ENCODE data around the gene FNDC7.

Gene FNDC7

GRCh38 chr1:108708691-108709660, 3.7 kb upstream of the FNDC7 start:
- ATAC-seq (ENCODE audit: low read depth): peak; percentile 41
- no peak for DNase-seq (ENCODE audit: low spot score in 2 of 2)
- peaks cover 13% of the 10 kb centered on the region for H3K27me3 Mint-ChIP-seq
- H3K4me3 Mint-ChIP-seq: no peak overlapping the region
- H3K4me1 Mint-ChIP-seq: no peaks in the 10 kb centered on the region
- H3K9me3 Mint-ChIP-seq: no peaks in the 10 kb centered on the region
- peaks cover 1% of the 10 kb centered on the region for H3K36me3 Mint-ChIP-seq
- no peak overlapping the region for H3K27ac Mint-ChIP-seq

DNA sequence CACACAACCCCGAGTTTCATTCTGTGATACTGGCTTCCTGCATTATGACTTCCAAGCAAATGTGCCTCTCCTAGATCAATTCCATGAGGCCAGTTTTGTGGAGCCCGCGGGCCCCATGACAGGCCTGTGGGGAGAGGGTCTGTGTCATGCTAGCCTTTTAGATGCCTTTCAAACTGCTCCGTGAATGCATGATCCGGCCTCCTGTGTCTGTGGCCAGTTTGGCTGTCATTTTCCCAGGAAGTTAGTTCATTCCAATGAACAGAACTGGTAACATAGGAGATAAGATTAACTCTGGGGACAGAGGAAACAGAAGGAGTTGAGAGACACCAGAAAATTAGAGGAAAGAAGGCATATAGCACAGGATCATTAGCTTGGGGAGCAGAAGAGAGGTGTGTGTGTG, 3.2 kb downstream of the FNDC7 start:
- ATAC-seq (ENCODE audit: low read depth) (no peak), DNase-seq (ENCODE audit: low spot score in 2 of 2) (no peak)
- H3K36me3 Mint-ChIP-seq: peaks cover 1% of the 10 kb centered on the region
- H3K27ac Mint-ChIP-seq: no peak overlapping the region
- H3K27me3 Mint-ChIP-seq: peaks cover 17% of the 10 kb centered on the region
- no peaks in the 10 kb centered on the region for H3K4me1 Mint-ChIP-seq
- no peaks in the 10 kb centered on the region for H3K9me3 Mint-ChIP-seq
- no peak overlapping the region for H3K4me3 Mint-ChIP-seq

- Mint-ChIP-seq H3K4me3 (no peak overlapping the region), H3K27ac (no peak overlapping the region), H3K27me3 (peaks cover 15% of the 10 kb centered on the region), H3K4me1 (no peaks in the 10 kb centered on the region), H3K36me3 (peaks cover 1% of the 10 kb centered on the region), H3K9me3 (no peaks in the 10 kb centered on the region)
- no peak for ATAC-seq (ENCODE audit: low read depth)
- no peak for DNase-seq (ENCODE audit: low spot score in 2 of 2)
Measured at GRCh38 chr1:108716437-108717230, 3.9 kb downstream of the FNDC7 start.

DNA sequence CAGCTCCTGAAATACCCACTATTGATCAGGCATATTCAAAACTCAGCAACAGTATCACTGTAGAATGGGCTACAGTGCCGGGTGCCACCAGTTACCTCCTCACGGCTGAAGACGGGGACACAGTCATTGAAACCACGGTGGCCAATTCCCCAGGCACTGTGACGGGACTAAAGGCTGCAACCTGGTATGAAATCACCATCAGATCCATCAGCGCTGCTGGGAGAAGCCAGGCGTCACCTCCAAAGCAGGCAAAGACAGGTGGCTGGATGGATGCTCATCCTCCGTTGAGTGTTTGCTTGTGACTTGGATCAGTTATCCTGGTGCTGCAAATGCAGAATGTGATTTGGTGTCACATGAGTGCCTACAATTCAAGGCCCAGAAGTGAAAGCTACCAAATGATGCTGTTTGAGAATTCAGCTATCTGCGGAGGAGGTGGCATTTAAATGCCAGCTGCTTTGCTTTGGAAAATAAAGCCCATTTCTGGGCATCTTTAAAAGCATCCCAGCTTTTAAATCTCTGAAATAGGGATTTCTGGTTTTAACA, 5.1 kb downstream of the FNDC7 start:
- Mint-ChIP-seq H3K4me1 (no peaks in the 10 kb centered on the region), H3K36me3 (no peaks in the 10 kb centered on the region), H3K27ac (no peak overlapping the region), H3K27me3 (peaks cover 15% of the 10 kb centered on the region), H3K4me3 (no peak overlapping the region), H3K9me3 (no peaks in the 10 kb centered on the region)
- no peak for ATAC-seq (ENCODE audit: low read depth)
- no peak for DNase-seq (ENCODE audit: low spot score in 2 of 2)

DNA sequence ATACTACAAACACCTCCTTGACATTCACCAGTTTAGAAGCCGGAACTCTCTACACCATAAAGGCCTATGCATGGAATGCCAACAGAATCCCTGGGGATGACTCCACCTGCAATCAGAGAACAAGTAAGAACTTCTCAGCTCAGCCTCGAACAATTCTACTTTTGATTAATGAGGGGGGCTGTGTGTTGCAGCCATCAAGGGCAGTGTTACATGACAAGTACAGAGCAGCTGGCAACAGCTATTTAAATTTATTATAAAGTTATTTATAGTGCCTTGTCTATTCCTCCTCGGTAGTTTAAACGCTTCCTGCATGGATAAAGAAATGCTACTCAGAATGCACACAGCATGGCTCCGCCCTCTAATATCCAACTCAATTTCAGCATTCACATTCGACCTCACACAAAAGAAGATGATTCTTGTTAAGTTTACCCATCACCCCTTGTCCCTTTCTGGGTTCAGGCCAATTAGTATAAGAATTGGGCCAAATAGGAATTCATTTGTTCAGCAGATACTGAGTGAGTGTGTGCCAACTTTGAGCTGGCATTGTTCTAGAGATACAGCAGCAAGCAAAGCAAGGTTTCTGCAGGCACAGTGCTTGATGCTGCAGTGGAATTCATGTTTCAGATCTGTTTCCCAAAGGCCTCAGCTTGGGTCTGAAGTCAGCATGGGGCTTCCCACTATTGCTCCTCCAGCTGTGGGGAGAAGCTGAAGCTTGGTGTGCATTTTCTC, 6.4 kb downstream of the FNDC7 start:
- H3K4me1 Mint-ChIP-seq: no peaks in the 10 kb centered on the region
- DNase-seq (ENCODE audit: low spot score in 2 of 2) (no peak), ATAC-seq (ENCODE audit: low read depth) (no peak)
- H3K4me3 Mint-ChIP-seq: no peak overlapping the region
- H3K27ac Mint-ChIP-seq: no peak overlapping the region
- H3K9me3 Mint-ChIP-seq: no peaks in the 10 kb centered on the region
- no peaks in the 10 kb centered on the region for H3K36me3 Mint-ChIP-seq
- H3K27me3 Mint-ChIP-seq: peaks cover 17% of the 10 kb centered on the region

GRCh38 chr1:108719656-108720435, 7.1 kb downstream of the FNDC7 start:
- Mint-ChIP-seq H3K27me3 (peaks cover 16% of the 10 kb centered on the region), H3K4me1 (no peaks in the 10 kb centered on the region), H3K27ac (no peak overlapping the region), H3K9me3 (no peaks in the 10 kb centered on the region), H3K36me3 (no peaks in the 10 kb centered on the region), H3K4me3 (no peak overlapping the region)
- ATAC-seq (ENCODE audit: low read depth) (no peak), DNase-seq (ENCODE audit: low spot score in 2 of 2) (no peak)

- no peak for DNase-seq (ENCODE audit: low spot score in 2 of 2)
- H3K9me3 Mint-ChIP-seq: no peaks in the 10 kb centered on the region
- H3K4me1 Mint-ChIP-seq: no peaks in the 10 kb centered on the region
- no peak overlapping the region for H3K4me3 Mint-ChIP-seq
- H3K36me3 Mint-ChIP-seq: no peaks in the 10 kb centered on the region
- no peak overlapping the region for H3K27ac Mint-ChIP-seq
- ATAC-seq (ENCODE audit: low read depth): no peak
- H3K27me3 Mint-ChIP-seq: peaks cover 6% of the 10 kb centered on the region
Measured at GRCh38 chr1:108722292-108722691, 9.6 kb downstream of the FNDC7 start.

DNA sequence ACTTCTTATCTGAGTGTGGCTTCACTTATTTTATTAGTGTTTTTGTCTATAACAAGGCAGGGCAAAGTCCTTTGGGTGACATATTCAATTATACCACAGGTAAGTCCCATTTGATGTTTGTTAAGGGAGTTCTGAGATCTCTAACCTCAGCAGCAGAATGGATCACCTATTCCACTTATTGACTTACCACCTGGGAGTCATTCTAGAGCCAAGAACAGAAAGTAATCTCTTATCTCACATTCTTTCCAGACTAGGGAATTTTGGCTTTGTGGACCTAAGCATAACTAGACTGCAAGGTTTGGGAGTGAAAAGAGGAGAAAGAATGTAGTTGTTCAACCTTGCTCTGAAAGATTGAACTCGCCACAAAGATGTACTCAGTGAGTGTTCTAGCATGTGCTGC, 13.2 kb downstream of the FNDC7 start:
- no peak overlapping the region for H3K4me3 Mint-ChIP-seq

GRCh38 chr1:108728327-108728923, 15.7 kb downstream of the FNDC7 start:
- no peak overlapping the region for H3K4me3 Mint-ChIP-seq
- ATAC-seq (ENCODE audit: low read depth): no peak
- no peaks in the 10 kb centered on the region for H3K9me3 Mint-ChIP-seq
- peaks cover 12% of the 10 kb centered on the region for H3K27me3 Mint-ChIP-seq
- no peak for DNase-seq (ENCODE audit: low spot score in 2 of 2)
- H3K4me1 Mint-ChIP-seq: no peaks in the 10 kb centered on the region
- H3K27ac Mint-ChIP-seq: no peak overlapping the region
- no peaks in the 10 kb centered on the region for H3K36me3 Mint-ChIP-seq

More for the DNA sequence above, 13.2 kb downstream of the FNDC7 start:
- H3K9me3 Mint-ChIP-seq: no peaks in the 10 kb centered on the region
- H3K4me1 Mint-ChIP-seq: no peaks in the 10 kb centered on the region
- no peaks in the 10 kb centered on the region for H3K36me3 Mint-ChIP-seq
- no peak for ATAC-seq (ENCODE audit: low read depth)
- H3K27ac Mint-ChIP-seq: no peak overlapping the region
- peaks cover 13% of the 10 kb centered on the region for H3K27me3 Mint-ChIP-seq
- DNase-seq (ENCODE audit: low spot score in 2 of 2): no peak

DNA sequence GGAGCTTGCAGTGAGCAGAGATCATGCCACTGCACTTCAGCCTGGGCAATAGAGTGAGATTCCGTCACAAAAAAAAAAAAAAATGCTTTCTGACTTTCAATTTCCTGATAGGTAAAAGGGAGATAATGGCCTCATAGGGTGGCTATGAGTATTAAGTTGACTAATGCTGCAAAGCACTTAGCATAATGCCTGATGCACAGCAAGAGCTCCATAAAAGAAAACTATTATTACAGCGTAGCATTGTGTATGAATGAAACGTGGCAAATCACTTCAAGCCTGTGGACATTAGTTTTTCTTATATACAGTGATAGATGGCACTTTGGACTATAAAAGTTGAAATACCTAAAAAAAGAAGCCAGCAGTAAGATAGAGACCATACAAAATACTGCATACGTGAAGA, 16.8 kb downstream of the FNDC7 start:
- H3K27me3 Mint-ChIP-seq: peaks cover 11% of the 10 kb centered on the region
- H3K4me3 Mint-ChIP-seq: no peak overlapping the region
- no peak for DNase-seq (ENCODE audit: low spot score in 2 of 2)
- no peaks in the 10 kb centered on the region for H3K36me3 Mint-ChIP-seq
- ATAC-seq (ENCODE audit: low read depth): no peak
- H3K4me1 Mint-ChIP-seq: no peaks in the 10 kb centered on the region
- no peak overlapping the region for H3K27ac Mint-ChIP-seq
- H3K9me3 Mint-ChIP-seq: no peaks in the 10 kb centered on the region

GRCh38 chr1:108732398-108732797, 19.7 kb downstream of the FNDC7 start:
- H3K27me3 Mint-ChIP-seq: peaks cover 17% of the 10 kb centered on the region
- no peaks in the 10 kb centered on the region for H3K36me3 Mint-ChIP-seq
- no peak overlapping the region for H3K4me3 Mint-ChIP-seq
- ATAC-seq (ENCODE audit: low read depth): no peak
- no peak for DNase-seq (ENCODE audit: low spot score in 2 of 2)
- no peaks in the 10 kb centered on the region for H3K9me3 Mint-ChIP-seq
- H3K27ac Mint-ChIP-seq: no peak overlapping the region
- no peaks in the 10 kb centered on the region for H3K4me1 Mint-ChIP-seq

GRCh38 chr1:108734171-108734865, 21.6 kb downstream of the FNDC7 start:
- no peak for ATAC-seq (ENCODE audit: low read depth)
- Mint-ChIP-seq H3K4me1 (no peaks in the 10 kb centered on the region), H3K36me3 (no peaks in the 10 kb centered on the region), H3K27me3 (peaks cover 8% of the 10 kb centered on the region), H3K9me3 (no peaks in the 10 kb centered on the region), H3K4me3 (no peak overlapping the region), H3K27ac (no peak overlapping the region)
- DNase-seq (ENCODE audit: low spot score in 2 of 2): no peak

Measured in memory B cell (primary cell).